Measurements from ENCODE around the gene GLB1L.

GLB1L gene

GRCh38 chr2:219199470-219200211, 45.6 kb downstream of the GLB1L start:
- no peak overlapping the region for H3K4me3 ChIP-seq (ENCODE audit: low read depth, low read length)
- H3K4me1 ChIP-seq = no peaks in the 10 kb centered on the region
- no peaks in the 10 kb centered on the region for H3K9me3 ChIP-seq
- no peaks in the 10 kb centered on the region for H3K36me3 ChIP-seq
- TF ChIP-seq CTCF (IDR thresholded peaks at IDR 0.05; ENCODE audit: low read depth, low read length) = no peak
- H3K27me3 ChIP-seq = peaks cover 4% of the 10 kb centered on the region; the same call in 1 of the 2 replicates
- DNase-seq = no peak

GRCh38 chr2:219198974-219199373, 46.3 kb downstream of the GLB1L start:
- H3K4me1 ChIP-seq = no peaks in the 10 kb centered on the region
- H3K36me3 ChIP-seq = no peaks in the 10 kb centered on the region
- peaks cover 4% of the 10 kb centered on the region; the same call in 1 of the 2 replicates for H3K27me3 ChIP-seq
- no peak for TF ChIP-seq CTCF (IDR thresholded peaks at IDR 0.05; ENCODE audit: low read depth, low read length)
- H3K9me3 ChIP-seq = no peaks in the 10 kb centered on the region
- H3K4me3 ChIP-seq (ENCODE audit: low read depth, low read length) = no peak overlapping the region
- no peak for DNase-seq

GRCh38 chr2:219197388-219197787, 47.9 kb downstream of the GLB1L start:
- no peaks in the 10 kb centered on the region for H3K4me1 ChIP-seq
- TF ChIP-seq CTCF (IDR thresholded peaks at IDR 0.05; ENCODE audit: low read depth, low read length) = no peak
- peaks cover 7% of the 10 kb centered on the region for H3K27me3 ChIP-seq
- no peak for DNase-seq
- H3K36me3 ChIP-seq = no peaks in the 10 kb centered on the region
- no peaks in the 10 kb centered on the region for H3K9me3 ChIP-seq
- H3K4me3 ChIP-seq (ENCODE audit: low read depth, low read length) = no peak overlapping the region

GRCh38 chr2:219186754-219187456, 58.3 kb downstream of the GLB1L start:
- Histone ChIP-seq H3K36me3 (peaks cover 11% of the 10 kb centered on the region), H3K9me3 (no peaks in the 10 kb centered on the region), H3K27me3 (no peaks in the 10 kb centered on the region), H3K4me1 (no peaks in the 10 kb centered on the region), H3K4me3 (ENCODE audit: low read depth, low read length) (no peak overlapping the region)
- DNase-seq = no peak
- no peak for TF ChIP-seq CTCF (IDR thresholded peaks at IDR 0.05; ENCODE audit: low read depth, low read length)
